ENCODE data around the gene AFM. TPM values are rescaled to one million over a fixed set of nuclear protein-coding genes. Genes with fewer than 3 reads are reported as not detected.

The AFM gene
- total RNA-seq, 1 experiment from 2014 or later = not detected

DNA sequence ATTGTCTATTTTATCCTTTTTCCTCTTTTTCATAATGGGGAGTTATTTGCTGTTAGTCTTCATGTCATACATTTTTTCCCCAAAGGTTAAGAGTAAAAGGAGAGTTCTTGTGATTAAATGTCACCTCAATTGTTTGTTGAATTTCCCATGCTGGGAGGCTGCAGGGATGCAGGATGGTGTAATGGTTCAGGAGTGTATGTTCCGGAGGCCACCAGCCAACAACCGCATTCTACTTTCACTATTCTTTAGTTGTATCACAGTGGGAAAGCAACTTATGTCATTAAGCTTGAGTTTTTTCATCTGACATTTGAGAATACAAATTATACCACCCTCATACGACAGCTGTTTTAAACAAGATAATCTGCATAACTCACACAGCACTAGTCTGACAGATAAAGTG, 30.1 kb upstream of the AFM start:
- no peaks in the 10 kb centered on the region for H3K9me3 Mint-ChIP-seq (ENCODE audit: low read depth, unreplicated experiment)
- no peaks in the 10 kb centered on the region for H3K27me3 Mint-ChIP-seq (ENCODE audit: unreplicated experiment)
- intact Hi-C loops (cut with micrococcal nuclease; ENCODE audit: unreplicated experiment) = no loop called here
- BruUV-seq (replicated peaks) = no TSS peak
- TF ChIP-seq, protein P1, sequence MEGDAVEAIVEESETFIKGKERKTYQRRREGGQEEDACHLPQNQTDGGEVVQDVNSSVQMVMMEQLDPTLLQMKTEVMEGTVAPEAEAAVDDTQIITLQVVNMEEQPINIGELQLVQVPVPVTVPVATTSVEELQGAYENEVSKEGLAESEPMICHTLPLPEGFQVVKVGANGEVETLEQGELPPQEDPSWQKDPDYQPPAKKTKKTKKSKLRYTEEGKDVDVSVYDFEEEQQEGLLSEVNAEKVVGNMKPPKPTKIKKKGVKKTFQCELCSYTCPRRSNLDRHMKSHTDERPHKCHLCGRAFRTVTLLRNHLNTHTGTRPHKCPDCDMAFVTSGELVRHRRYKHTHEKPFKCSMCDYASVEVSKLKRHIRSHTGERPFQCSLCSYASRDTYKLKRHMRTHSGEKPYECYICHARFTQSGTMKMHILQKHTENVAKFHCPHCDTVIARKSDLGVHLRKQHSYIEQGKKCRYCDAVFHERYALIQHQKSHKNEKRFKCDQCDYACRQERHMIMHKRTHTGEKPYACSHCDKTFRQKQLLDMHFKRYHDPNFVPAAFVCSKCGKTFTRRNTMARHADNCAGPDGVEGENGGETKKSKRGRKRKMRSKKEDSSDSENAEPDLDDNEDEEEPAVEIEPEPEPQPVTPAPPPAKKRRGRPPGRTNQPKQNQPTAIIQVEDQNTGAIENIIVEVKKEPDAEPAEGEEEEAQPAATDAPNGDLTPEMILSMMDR (IDR thresholded peaks at IDR 0.05; ENCODE audit: unreplicated experiment) = no peak
- DNase-seq = no peak
- no peak overlapping the region for H3K27ac Mint-ChIP-seq (ENCODE audit: unreplicated experiment)
- CTCF ChIA-PET = no interaction called here
- H3K4me3 Mint-ChIP-seq (ENCODE audit: low read depth, unreplicated experiment) = no peak overlapping the region
- no peaks in the 10 kb centered on the region for H3K36me3 Mint-ChIP-seq (ENCODE audit: insufficient read depth, unreplicated experiment)
- peaks cover 13% of the 10 kb centered on the region for H3K4me1 Mint-ChIP-seq (ENCODE audit: low read depth, unreplicated experiment)

DNA sequence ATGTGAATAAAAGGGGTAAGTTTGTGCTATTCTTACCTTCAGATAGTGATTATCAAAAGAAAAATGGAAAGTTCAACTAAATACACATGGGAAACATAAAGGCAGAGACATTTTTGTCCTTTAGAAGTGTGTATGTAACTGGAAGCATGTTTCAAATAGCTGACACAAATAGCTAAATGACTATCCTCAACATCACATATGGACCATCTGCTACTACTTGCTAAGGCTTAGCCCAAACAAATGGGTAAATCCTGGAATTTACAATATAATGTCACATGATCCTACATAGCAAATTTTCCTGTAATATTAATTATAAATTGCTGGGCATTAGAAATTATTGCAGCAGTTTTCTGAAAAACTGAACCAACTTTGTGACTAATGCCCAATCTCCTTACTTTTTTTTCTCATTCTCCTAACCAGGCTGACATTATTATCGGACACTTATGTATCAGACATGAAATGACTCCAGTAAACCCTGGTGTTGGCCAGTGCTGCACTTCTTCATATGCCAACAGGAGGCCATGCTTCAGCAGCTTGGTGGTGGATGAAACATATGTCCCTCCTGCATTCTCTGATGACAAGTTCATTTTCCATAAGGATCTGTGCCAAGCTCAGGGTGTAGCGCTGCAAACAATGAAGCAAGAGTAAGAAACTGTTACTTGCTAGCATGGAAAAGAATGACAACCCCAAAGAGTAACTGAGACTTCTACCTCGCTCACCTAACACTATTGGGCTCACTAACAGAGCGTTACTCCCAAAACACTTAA, 29.4 kb upstream of the AFM start:
- intact Hi-C loops (cut with micrococcal nuclease; ENCODE audit: unreplicated experiment) = no loop called here
- no peak overlapping the region for H3K4me3 Mint-ChIP-seq (ENCODE audit: low read depth, unreplicated experiment)

DNA sequence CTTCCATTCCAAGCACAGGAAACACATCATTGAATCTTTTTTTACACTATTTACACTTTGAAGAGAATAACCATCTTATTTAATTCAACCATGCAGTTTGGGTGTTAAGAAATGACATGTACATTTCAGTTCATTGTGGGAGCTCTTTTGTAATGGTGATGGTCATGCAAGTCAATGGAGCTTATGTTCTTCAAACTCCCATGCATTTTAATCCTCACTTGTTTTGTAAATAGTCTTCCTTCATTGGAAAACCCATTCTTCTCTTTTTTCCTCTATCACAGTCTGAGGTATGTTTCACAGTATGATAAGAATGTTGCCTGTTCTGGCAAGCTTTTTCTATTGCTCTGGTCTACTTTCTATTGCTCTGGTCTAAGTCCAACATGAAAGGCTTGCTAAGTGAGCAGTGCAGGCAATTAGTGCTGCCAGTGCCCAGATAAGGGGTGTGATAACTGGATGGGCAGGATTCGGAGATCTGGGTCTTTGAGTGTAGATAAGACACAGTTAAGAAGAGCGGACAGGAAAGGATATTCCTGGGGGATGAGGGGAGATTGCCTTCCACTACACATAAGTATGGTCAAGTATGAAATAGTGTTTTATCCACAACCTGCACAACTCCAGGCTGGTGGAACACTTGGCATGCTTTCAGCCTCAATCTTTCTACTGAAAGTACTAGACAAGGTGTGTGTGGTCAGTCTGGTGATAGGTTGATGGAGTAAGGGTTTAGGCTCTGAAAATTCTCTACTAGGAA, 28.4 kb upstream of the AFM start:
- Mint-ChIP-seq H3K9me3 (ENCODE audit: low read depth, unreplicated experiment) (no peaks in the 10 kb centered on the region), H3K4me1 (ENCODE audit: low read depth, unreplicated experiment) (peaks cover 13% of the 10 kb centered on the region), H3K27ac (ENCODE audit: unreplicated experiment) (no peak overlapping the region), H3K27me3 (ENCODE audit: unreplicated experiment) (no peaks in the 10 kb centered on the region), H3K4me3 (ENCODE audit: low read depth, unreplicated experiment) (no peak overlapping the region), H3K36me3 (ENCODE audit: insufficient read depth, unreplicated experiment) (no peaks in the 10 kb centered on the region)
- CTCF ChIA-PET = interaction anchor here (0.5 to 0.6 kb wide), 2 partner anchors 31 to 983 kb away, joined by 8 read pairs; no protein-coding TSS in a partner anchor
- BruUV-seq (replicated peaks) = no TSS peak
- TF ChIP-seq, protein P1 (IDR thresholded peaks at IDR 0.05; ENCODE audit: unreplicated experiment) = no peak
- intact Hi-C loops (cut with micrococcal nuclease; ENCODE audit: unreplicated experiment) = no loop called here
- DNase-seq = no peak

More for the DNA sequence above, 29.4 kb upstream of the AFM start:
- no peak for DNase-seq
- Mint-ChIP-seq H3K36me3 (ENCODE audit: insufficient read depth, unreplicated experiment) (no peaks in the 10 kb centered on the region), H3K9me3 (ENCODE audit: low read depth, unreplicated experiment) (no peaks in the 10 kb centered on the region), H3K27me3 (ENCODE audit: unreplicated experiment) (no peaks in the 10 kb centered on the region), H3K4me1 (ENCODE audit: low read depth, unreplicated experiment) (peaks cover 13% of the 10 kb centered on the region), H3K27ac (ENCODE audit: unreplicated experiment) (no peak overlapping the region)
- BruUV-seq (replicated peaks) = no TSS peak
- CTCF ChIA-PET = interaction anchor here (0.6 kb wide), 1 partner anchor 984 kb away, joined by 8 read pairs; no protein-coding TSS in a partner anchor
- TF ChIP-seq, protein P1 (IDR thresholded peaks at IDR 0.05; ENCODE audit: unreplicated experiment) = no peak

DNA sequence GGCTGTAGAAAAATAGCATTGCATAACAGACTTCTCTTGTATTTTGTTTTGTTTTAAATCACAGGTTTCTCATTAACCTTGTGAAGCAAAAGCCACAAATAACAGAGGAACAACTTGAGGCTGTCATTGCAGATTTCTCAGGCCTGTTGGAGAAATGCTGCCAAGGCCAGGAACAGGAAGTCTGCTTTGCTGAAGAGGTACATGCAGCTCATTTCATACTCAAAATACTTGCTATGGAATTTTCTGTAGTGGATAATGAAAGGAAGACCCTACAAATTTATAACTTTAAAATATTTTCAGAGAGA, 27.9 kb upstream of the AFM start:
- peaks cover 13% of the 10 kb centered on the region for H3K4me1 Mint-ChIP-seq (ENCODE audit: low read depth, unreplicated experiment)
- no peak overlapping the region for H3K4me3 Mint-ChIP-seq (ENCODE audit: low read depth, unreplicated experiment)
- H3K36me3 Mint-ChIP-seq (ENCODE audit: insufficient read depth, unreplicated experiment) = no peaks in the 10 kb centered on the region
- intact Hi-C loops (cut with micrococcal nuclease; ENCODE audit: unreplicated experiment) = no loop called here
- BruUV-seq (replicated peaks) = no TSS peak
- H3K27me3 Mint-ChIP-seq (ENCODE audit: unreplicated experiment) = no peaks in the 10 kb centered on the region
- CTCF ChIA-PET = interaction anchor here (0.5 kb wide), 1 partner anchor 31 kb away, joined by 8 read pairs; no protein-coding TSS in a partner anchor
- DNase-seq = no peak
- H3K9me3 Mint-ChIP-seq (ENCODE audit: low read depth, unreplicated experiment) = no peaks in the 10 kb centered on the region
- TF ChIP-seq, protein P1 (IDR thresholded peaks at IDR 0.05; ENCODE audit: unreplicated experiment) = no peak
- H3K27ac Mint-ChIP-seq (ENCODE audit: unreplicated experiment) = no peak overlapping the region
